HL-60 (cell line): ENCODE results near the gene GRIN2D.
"Not testable (repeated sequence)": the region's sequence is repeated elsewhere in the genome, so short reads cannot be mapped to it uniquely, and the experiment has no call there.

ENCODE experiments used
- DNase-seq, 2 experiments: peaks; one replicate each; pipeline ENCODE4 v3.0.0-alpha.2; 2010 to 2020; ENCODE audit warnings: low read depth in 1 of 2, low spot score in 1 of 2
- H3K27ac ChIP-seq: fragments of 250-450 bp; sonication (Bioruptor Pico); replicated peaks from 2 replicates; pipeline ENCODE4 v1.5.1; 2020; ENCODE audit warnings: mild to moderate bottlenecking, moderate library complexity
- H3K27me3 ChIP-seq: fragments of 250-450 bp; sonication (Bioruptor Pico); 2 replicates; pipeline ENCODE4 v1.5.1; 2021; ENCODE audit warnings: mild to moderate bottlenecking, moderate library complexity; ENCODE audit not compliant: insufficient read depth, poor library complexity, severe bottlenecking
- H3K4me3 ChIP-seq: replicated peaks from 2 replicates; pipeline ENCODE4 v1.5.1; 2011; ENCODE audit warnings: mild to moderate bottlenecking, control low read depth, low read length; ENCODE audit not compliant: insufficient read depth
- CTCF ChIP-seq: IDR thresholded peaks from one replicate; pipeline ENCODE4 v1.5.1; 2011; ENCODE audit warnings: low read length, control low read depth, inconsistent platforms; ENCODE audit not compliant: insufficient read depth
- GABPA ChIP-seq: IDR thresholded peaks from 2 replicates; pipeline ENCODE4 v1.6.1; 2012; ENCODE audit warnings: low read depth
- POLR2AphosphoS5 ChIP-seq: IDR thresholded peaks from 2 replicates; pipeline ENCODE4 v1.6.1; 2012; ENCODE audit warnings: low read depth
- REST ChIP-seq: IDR thresholded peaks from 2 replicates; pipeline ENCODE4 v1.6.1; 2012; ENCODE audit warnings: low read depth; ENCODE audit not compliant: insufficient replicate concordance
- SPI1 ChIP-seq: IDR thresholded peaks from 2 replicates; pipeline ENCODE4 v1.6.1; 2012; ENCODE audit warnings: low read depth, mild to moderate bottlenecking, borderline replicate concordance

GRIN2D gene

GRCh38 chr19:48371367-48371766 lies 22.1 kb upstream of the GRIN2D start:
- TF ChIP-seq SPI1 (no peak), GABPA (no peak), REST (no peak), CTCF (no peak), POLR2AphosphoS5 (no peak)
- DNase-seq = no peak
- H3K27ac ChIP-seq = no peak overlapping the region
- no peak overlapping the region for H3K4me3 ChIP-seq
- no peaks in the 10 kb centered on the region for H3K27me3 ChIP-seq

- DNase-seq = not testable (repeated sequence)
Measured at GRCh38 chr19:48371771-48372170, 21.7 kb upstream of the GRIN2D start.

GRCh38 chr19:48372904-48373303 lies 20.6 kb upstream of the GRIN2D start:
- no peak for TF ChIP-seq REST
- no peak for TF ChIP-seq SPI1
- no peak for TF ChIP-seq POLR2AphosphoS5
- H3K4me3 ChIP-seq = no peak overlapping the region
- no peak overlapping the region for H3K27ac ChIP-seq
- DNase-seq = no peak
- H3K27me3 ChIP-seq = no peaks in the 10 kb centered on the region

More at GRCh38 chr19:48371771-48372170, 21.7 kb upstream of the GRIN2D start:
- H3K27ac ChIP-seq, H3K27me3 ChIP-seq, H3K4me3 ChIP-seq: not testable (repeated sequence)

- no peak for DNase-seq
- Histone ChIP-seq H3K27ac (no peak overlapping the region), H3K27me3 (no peaks in the 10 kb centered on the region), H3K4me3 (no peak overlapping the region)
- TF ChIP-seq POLR2AphosphoS5 (no peak), CTCF (no peak)
Measured at GRCh38 chr19:48373567-48373966, 19.9 kb upstream of the GRIN2D start.

GRCh38 chr19:48378194-48378570 lies 15.3 kb upstream of the GRIN2D start:
- Histone ChIP-seq H3K27me3 (no peaks in the 10 kb centered on the region), H3K27ac (no peak overlapping the region), H3K4me3 (no peak overlapping the region)
- no peak for DNase-seq
- TF ChIP-seq POLR2AphosphoS5 (no peak), GABPA (no peak), CTCF (no peak), REST (no peak), SPI1 (no peak)
